SH-SY5Y (cell line): ENCODE data around the gene TBC1D4.

ENCODE experiments used
- GATA2 ChIP-seq: IDR thresholded peaks from 2 replicates; pipeline ENCODE4 v1.6.1; 2011; ENCODE audit warnings: mild to moderate bottlenecking, low read depth, low read length
- GATA3 ChIP-seq: IDR thresholded peaks from 2 replicates; pipeline ENCODE4 v1.6.1; 2011; ENCODE audit warnings: low read depth, mild to moderate bottlenecking, low read length, moderate library complexity

DNA sequence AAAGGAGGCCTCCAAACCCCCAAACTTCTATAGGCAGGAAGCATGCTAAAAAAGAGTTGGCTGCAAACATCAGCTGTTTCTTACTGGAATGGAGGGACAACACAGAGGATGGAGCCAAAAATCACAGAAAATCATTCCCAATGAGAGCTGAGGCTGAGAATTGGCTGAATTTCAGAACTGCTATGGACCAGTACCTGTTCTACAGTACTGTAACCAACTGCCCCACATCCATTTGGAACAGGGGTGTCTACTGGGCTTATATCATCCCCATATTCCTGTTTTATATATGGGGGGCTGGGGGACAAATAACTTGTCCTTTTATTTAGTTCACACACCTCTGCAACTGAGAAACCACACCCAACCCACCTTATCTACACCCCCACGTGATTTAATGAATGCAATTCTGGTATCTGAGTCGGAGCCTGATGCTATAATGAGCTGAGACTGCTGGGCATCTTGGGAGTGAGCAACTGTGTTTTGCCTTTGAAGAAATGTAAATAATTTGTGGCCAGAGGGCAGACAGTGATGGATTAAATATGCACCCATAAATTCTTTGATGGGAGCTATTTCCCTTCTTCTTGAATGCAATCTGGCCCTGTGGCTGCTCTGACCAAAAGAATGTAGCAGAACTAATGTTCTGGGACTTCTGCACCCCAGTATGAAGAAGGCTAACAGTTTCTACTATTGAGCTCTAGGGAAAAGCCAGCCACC is 82.6 kb downstream of the TBC1D4 start:
- TF ChIP-seq GATA2: no peak
- TF ChIP-seq GATA3: no peak
